H1 (cell line): ENCODE data around the gene ACTL7A. TPM values are rescaled to one million over a fixed set of nuclear protein-coding genes. Genes with fewer than 3 reads are reported as not detected.

ENCODE experiments used
- CBX8 ChIP-seq: fragments of 300-800, 300-1000 bp; sonication (generic); IDR thresholded peaks from 2 replicates; pipeline ENCODE4 v1.7.1; 2016; ENCODE audit warnings: low read depth, low read length, borderline replicate concordance
- polyA plus RNA-seq, 7 experiments: library from polyadenylated mRNA; depleted of rRNA in 3 of 7; stranded (reverse) in 5 of 7; unstranded in 2 of 7; fragments of >200 nt in 5 of 7; fragments of 200-250 nt in 2 of 7; gene quantifications; 1 replicate in 5 of 7; 2 replicates in 1 of 7; 4 replicates in 1 of 7; pipeline versions ENCODE4 v1.2.1 to v1.2.3, GENCODE V29; 2011 to 2013; ENCODE audit warnings: missing spikeins in 2 of 7, mixed read lengths in 2 of 7
- total RNA-seq: library from RNA; stranded (reverse); fragmentation: NEBNext Ultra II Directional; extraction: Animal tissue kit (Norgen Biotek cat#: 25700); gene quantifications from 2 replicates; pipeline ENCODE4 v1.2.1, GENCODE V29; 2021

ACTL7A gene
- total and polyA plus RNA-seq, 2 of the 8 experiments (the other 6 are each of a cell fraction or from before 2014, with no cell fraction given) = not detected

DNA sequence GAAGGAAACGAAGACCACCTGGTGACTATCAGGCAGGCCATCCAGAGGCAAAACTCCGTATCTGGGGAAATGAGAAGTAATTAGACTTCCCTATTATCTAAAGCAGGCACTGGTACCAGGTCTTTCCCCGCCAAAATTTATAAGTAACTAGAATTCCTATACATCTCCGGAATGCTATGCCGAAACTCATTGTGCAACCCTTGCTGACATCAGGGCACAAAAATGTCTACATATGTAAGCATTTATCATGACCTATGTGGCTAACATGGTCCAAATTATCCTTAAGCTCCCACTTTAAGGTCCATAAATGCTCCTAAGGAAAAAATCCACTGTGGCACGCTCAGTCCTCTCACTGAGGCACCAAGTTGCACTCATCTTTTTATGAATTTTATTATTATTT, 24.0 kb upstream of the ACTL7A start (continued):
- no peak for TF ChIP-seq CBX8
